OCI-LY7 (cell line): ENCODE data around the gene LSS.

Source experiments
- CTCF ChIP-seq: fragments of 200-600 bp; sonication (generic); conservative IDR thresholded peaks from 2 replicates; pipeline ENCODE4 v1.5.1; 2014; ENCODE audit warnings: mild to moderate bottlenecking, antibody characterized with exemption, low read length, moderate library complexity, mixed read lengths
- EZH2phosphoT487 ChIP-seq: fragments of 200-600 bp; sonication (generic); IDR thresholded peaks from 2 replicates; pipeline ENCODE4 v1.6.1; 2018; ENCODE audit warnings: low read depth, borderline replicate concordance, mild to moderate bottlenecking, mixed run types, antibody characterized with exemption, low read length, moderate library complexity, mixed read lengths

GRCh38 chr21:46206163-46207005 lies 22.2 kb downstream of the LSS start:
- TF ChIP-seq CTCF (no peak), EZH2phosphoT487 (no peak)
